Upper lobe of left lung (tissue), 6 donors: ENCODE measurements around the gene SLC6A13. TPM values are rescaled to one million over a fixed set of nuclear protein-coding genes. Genes with fewer than 3 reads are reported as not detected.

Experiments
- ATAC-seq, 2 donors: fragments of 200-7000 bp; cut with Tn5 transposase; one replicate each; pipeline ENCODE4 v1.9.1; 2022; ENCODE audit warnings: mild to moderate bottlenecking in 2 of 2, moderate library complexity in 2 of 2; ENCODE audit not compliant: low FRiP score in 2 of 2
- DNase-seq, 2 donors: peaks; one replicate each; pipeline ENCODE4 v3.0.0-alpha.2; 2019 to 2020
- H3K27ac ChIP-seq, 4 donors: fragments of 200-600 bp; sonication (generic); one replicate each; pipeline ENCODE4 v1.5.1; 2016 to 2019
- H3K27me3 ChIP-seq, 4 donors: fragments of 200-600 bp; sonication (generic); one replicate each; pipeline ENCODE4 v1.5.1; 2017 to 2019
- H3K36me3 ChIP-seq, 4 donors: fragments of 200-600 bp; sonication (generic); one replicate each; pipeline ENCODE4 v1.5.1; 2016 to 2019
- H3K4me1 ChIP-seq, 4 donors: fragments of 200-600 bp; sonication (generic); one replicate each; pipeline ENCODE4 v1.5.1; 2018 to 2019
- H3K4me3 ChIP-seq, 4 donors: fragments of 200-600 bp; sonication (generic); one replicate each; pipeline ENCODE4 v1.5.1; 2017 to 2019; ENCODE audit warnings: mild to moderate bottlenecking in 2 of 4, moderate library complexity in 1 of 4
- H3K9me3 ChIP-seq, 4 donors: fragments of 200-600 bp; sonication (generic); one replicate each; pipeline ENCODE4 v1.5.1; 2018 to 2019
- EP300 ChIP-seq, 4 donors: sonication (generic); formaldehyde crosslinking; IDR thresholded peaks; one replicate each; pipeline ENCODE4 v1.5.1; 2017; ENCODE audit warnings: antibody characterized with exemption in 4 of 4, control low read depth in 2 of 4
- POLR2A ChIP-seq, 4 donors: fragments of 450-650 bp; IDR thresholded peaks; one replicate each; pipeline ENCODE4 v1.5.1; 2016 to 2017; ENCODE audit warnings: antibody characterized with exemption in 4 of 4, mild to moderate bottlenecking in 2 of 4
- POLR2AphosphoS5 ChIP-seq, 2 donors: sonication (generic); formaldehyde crosslinking; IDR thresholded peaks; one replicate each; pipeline ENCODE4 v1.5.1; 2017; ENCODE audit warnings: antibody characterized with exemption in 2 of 2
- WGBS, 2 donors: methylation state at CpG; one replicate each; pipeline ENCODE4 v1.1.5; 2017 to 2018; 5-methylcytosine and 5-hydroxymethylcytosine counted together
- total RNA-seq, 6 donors: library from RNA; depleted of rRNA in 4 of 6; stranded (reverse); fragments of >200 nt in 4 of 6; gene quantifications; one replicate each; pipeline versions ENCODE4 v1.1.0 to v1.2.1, GENCODE V29; 2016 to 2021
- TF ChIP-seq, protein P1 (sequence below), 6 experiments: fragments of 450-650 bp in 4 of 6; fragments of 200-600 bp in 2 of 6; sonication (generic) in 2 of 6; IDR thresholded peaks; one replicate each; pipeline ENCODE4 v1.5.1; 2016 to 2019; ENCODE audit warnings: antibody characterized with exemption in 6 of 6
- donor health status: DM: no; HTN: no; CAD: no; lungs with moderate emphysema.
- donor health status: DM: no; HTN: yes; CAD: no; lungs with severe emphysema.

Gene SLC6A13
- total RNA-seq, 6 donors from 2014 or later: 1.6 to 2.3 (median 2.0) TPM; not detected in 1

DNA sequence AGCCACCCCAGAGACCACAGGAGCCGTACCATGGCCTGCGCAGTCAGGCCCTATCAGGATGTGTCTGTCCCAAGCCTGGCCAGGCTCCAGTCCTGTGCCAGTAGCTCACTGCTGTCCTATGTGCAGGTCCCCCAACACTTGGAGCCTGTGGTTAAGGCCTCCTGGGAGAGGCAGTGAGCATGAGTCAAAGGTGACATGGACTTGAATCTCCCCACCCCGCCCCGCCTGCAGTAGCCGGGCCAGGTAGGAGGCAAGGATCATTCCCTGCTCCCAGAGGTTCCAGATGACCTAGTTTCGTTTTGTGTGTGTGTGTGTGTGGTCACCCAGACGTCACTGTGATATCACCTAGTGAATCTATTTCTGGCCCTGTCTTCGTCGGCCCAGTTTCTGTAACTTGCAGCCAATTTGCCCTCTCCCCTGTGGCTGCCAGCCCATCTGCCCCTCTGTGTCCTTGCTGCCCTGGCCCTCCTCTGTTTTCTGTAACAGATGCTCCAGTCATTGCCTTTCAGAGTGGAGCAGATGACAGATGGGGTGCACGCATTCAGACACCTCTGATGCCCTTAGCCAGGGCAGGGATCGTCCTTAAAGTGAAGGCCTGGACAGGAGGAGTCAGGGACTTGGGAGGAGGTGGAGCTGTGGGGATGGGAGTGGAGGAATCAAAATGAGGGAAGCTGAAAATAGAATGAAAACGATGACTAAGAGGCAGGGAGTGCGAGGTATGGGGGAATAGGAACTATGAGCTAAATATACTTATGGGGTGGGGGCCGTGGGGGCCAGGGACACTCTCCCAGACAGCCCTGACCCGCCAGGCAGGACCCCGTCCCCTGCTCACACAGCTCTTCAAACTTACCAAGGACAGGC, 86.1 kb downstream of the SLC6A13 start:
- WGBS, 2 donors: 63 to 73% methylated on average over 14 to 16 of the region's 16 CpGs
- H3K4me1 ChIP-seq: peaks cover 0 to 15% (median 2%) of the 10 kb centered on the region in 4 donors
- no peaks in the 10 kb centered on the region for H3K36me3 ChIP-seq
- H3K27ac ChIP-seq: peak overlapping the region in 2 of 4 donors; percentile 19 to 30
- no peaks in the 10 kb centered on the region for H3K27me3 ChIP-seq
- DNase-seq (no peak), ATAC-seq (no peak)
- H3K4me3 ChIP-seq: no peak overlapping the region
- no peaks in the 10 kb centered on the region for H3K9me3 ChIP-seq
- TF ChIP-seq POLR2A (IDR thresholded peaks at IDR 0.05) (no peak), POLR2AphosphoS5 (IDR thresholded peaks at IDR 0.05) (peak in 1 of 2 donors; percentile 29)

DNA sequence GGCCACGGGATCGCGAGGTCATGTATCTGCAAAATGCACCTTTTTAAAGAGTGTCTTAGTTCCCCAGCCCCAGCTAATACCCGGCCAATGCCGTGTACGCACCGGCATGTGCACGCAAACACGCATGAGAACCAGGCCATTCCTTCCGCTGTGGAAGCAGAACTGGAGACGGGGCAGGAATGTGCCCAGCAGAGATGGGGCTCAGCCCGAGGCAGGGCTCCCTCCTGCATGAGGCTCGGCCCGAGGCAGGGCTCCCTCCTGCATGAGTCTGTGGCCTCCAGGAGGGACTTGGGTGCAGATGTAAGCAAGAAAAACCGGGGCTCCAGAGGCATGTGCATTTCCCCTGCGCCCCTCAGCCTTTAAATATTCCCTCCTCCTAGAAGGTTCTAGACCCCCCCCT, 86.9 kb downstream of the SLC6A13 start:
- no peaks in the 10 kb centered on the region for H3K9me3 ChIP-seq
- WGBS, 2 donors: 74 to 85% methylated on average over 2 to 16 of the region's 16 CpGs
- DNase-seq (no peak), ATAC-seq (no peak)
- TF ChIP-seq POLR2A (IDR thresholded peaks at IDR 0.05) (no peak), EP300 (IDR thresholded peaks at IDR 0.05) (no peak), POLR2AphosphoS5 (IDR thresholded peaks at IDR 0.05) (no peak)
- TF ChIP-seq, protein P1, sequence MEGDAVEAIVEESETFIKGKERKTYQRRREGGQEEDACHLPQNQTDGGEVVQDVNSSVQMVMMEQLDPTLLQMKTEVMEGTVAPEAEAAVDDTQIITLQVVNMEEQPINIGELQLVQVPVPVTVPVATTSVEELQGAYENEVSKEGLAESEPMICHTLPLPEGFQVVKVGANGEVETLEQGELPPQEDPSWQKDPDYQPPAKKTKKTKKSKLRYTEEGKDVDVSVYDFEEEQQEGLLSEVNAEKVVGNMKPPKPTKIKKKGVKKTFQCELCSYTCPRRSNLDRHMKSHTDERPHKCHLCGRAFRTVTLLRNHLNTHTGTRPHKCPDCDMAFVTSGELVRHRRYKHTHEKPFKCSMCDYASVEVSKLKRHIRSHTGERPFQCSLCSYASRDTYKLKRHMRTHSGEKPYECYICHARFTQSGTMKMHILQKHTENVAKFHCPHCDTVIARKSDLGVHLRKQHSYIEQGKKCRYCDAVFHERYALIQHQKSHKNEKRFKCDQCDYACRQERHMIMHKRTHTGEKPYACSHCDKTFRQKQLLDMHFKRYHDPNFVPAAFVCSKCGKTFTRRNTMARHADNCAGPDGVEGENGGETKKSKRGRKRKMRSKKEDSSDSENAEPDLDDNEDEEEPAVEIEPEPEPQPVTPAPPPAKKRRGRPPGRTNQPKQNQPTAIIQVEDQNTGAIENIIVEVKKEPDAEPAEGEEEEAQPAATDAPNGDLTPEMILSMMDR (IDR thresholded peaks at IDR 0.05): no peak
- H3K4me3 ChIP-seq: no peak overlapping the region
- H3K36me3 ChIP-seq: no peaks in the 10 kb centered on the region
- peaks cover 0 to 14% (median 2%) of the 10 kb centered on the region in 4 donors for H3K4me1 ChIP-seq
- H3K27ac ChIP-seq: peak overlapping the region in 1 of 4 donors; percentile 19
- no peaks in the 10 kb centered on the region for H3K27me3 ChIP-seq

DNA sequence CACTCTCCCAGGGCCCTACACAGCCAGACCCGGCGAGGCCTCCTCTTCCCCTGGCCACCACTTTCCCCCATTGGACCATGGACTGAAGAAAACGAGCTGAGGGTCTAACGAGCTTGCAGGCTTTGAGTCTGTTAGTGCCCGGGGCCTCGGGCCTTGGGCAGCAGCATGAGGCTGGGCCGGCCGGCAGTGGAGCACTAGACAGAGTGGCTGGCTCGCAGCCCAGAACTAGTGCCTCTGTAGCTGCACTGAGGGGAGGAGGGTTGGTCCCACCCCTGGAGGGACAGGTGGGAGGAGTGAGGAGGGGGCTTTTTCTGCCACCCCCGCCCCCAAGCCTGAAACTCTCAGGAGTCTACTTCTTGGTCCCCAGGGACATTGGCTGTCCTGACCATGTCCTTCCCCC, 87.4 kb downstream of the SLC6A13 start:
- no peak for TF ChIP-seq POLR2AphosphoS5 (IDR thresholded peaks at IDR 0.05)
- TF ChIP-seq POLR2A (IDR thresholded peaks at IDR 0.05): no peak
- no peak for TF ChIP-seq EP300 (IDR thresholded peaks at IDR 0.05)
- TF ChIP-seq, protein P1 (IDR thresholded peaks at IDR 0.05): no peak
- Histone ChIP-seq H3K4me3 (no peak overlapping the region), H3K27ac (no peak overlapping the region), H3K36me3 (no peaks in the 10 kb centered on the region), H3K4me1 (peaks cover 0 to 9% (median 2%) of the 10 kb centered on the region in 4 donors), H3K27me3 (no peaks in the 10 kb centered on the region), H3K9me3 (no peaks in the 10 kb centered on the region)
- ATAC-seq: no peak
- DNase-seq: no peak
- WGBS, 2 donors: 49 to 67% methylated on average over 6 to 10 of the region's 10 CpGs

DNA sequence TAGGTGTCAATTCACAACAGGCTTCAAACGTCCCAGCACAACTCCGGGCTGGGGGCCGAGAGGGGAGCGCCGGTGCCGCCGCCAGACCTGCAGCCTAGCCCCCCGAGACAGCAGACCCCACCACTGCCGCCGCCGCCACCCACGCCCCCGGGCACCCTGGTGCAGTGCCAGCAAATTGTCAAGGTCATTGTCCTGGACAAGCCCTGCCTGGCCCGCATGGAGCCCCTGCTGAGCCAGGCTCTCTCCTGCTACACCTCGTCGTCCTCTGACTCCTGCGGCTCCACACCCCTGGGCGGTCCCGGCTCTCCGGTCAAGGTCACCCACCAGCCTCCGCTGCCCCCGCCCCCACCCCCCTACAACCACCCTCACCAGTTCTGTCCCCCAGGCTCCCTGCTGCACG, 88.0 kb downstream of the SLC6A13 start:
- no peaks in the 10 kb centered on the region for H3K36me3 ChIP-seq
- no peak for ATAC-seq
- 76 to 89% methylated on average over 13 to 14 of the region's 23 CpGs for WGBS, 2 donors
- H3K4me3 ChIP-seq: no peak overlapping the region
- H3K27me3 ChIP-seq: no peaks in the 10 kb centered on the region
- no peak for TF ChIP-seq POLR2A (IDR thresholded peaks at IDR 0.05)
- TF ChIP-seq, protein P1 (IDR thresholded peaks at IDR 0.05): no peak
- TF ChIP-seq EP300 (IDR thresholded peaks at IDR 0.05): no peak
- no peaks in the 10 kb centered on the region for H3K9me3 ChIP-seq
- peak in 1 of 2 donors; percentile 84 for DNase-seq
- peaks cover 0 to 3% (median 0%) of the 10 kb centered on the region in 4 donors for H3K4me1 ChIP-seq
- H3K27ac ChIP-seq: no peak overlapping the region

DNA sequence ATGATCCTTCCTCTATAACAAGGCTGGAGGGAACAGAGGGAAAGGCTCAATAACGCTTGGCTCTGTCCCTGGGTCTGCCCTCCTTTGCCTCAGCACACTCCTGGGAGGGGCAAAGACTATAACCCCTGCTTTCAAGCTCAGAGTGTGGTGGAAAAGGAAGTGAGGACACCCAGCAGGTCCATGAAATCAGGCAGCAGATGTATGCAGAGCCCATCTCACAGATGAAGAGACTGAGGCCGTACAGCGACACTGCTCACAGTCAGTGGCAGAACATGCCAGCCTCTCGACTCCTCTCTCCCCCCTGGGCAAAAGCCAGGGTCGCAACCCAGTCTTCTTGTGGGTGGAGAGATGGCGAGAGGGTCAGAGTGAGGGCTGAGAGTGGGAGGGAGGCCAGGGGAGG, 88.5 kb downstream of the SLC6A13 start:
- DNase-seq (no peak), ATAC-seq (no peak)
- H3K4me1 ChIP-seq: no peaks in the 10 kb centered on the region
- no peaks in the 10 kb centered on the region for H3K27me3 ChIP-seq
- H3K27ac ChIP-seq: no peak overlapping the region
- no peaks in the 10 kb centered on the region for H3K36me3 ChIP-seq
- H3K4me3 ChIP-seq: no peak overlapping the region
- TF ChIP-seq POLR2AphosphoS5 (IDR thresholded peaks at IDR 0.05) (no peak), POLR2A (IDR thresholded peaks at IDR 0.05) (no peak), EP300 (IDR thresholded peaks at IDR 0.05) (no peak)
- TF ChIP-seq, protein P1 (IDR thresholded peaks at IDR 0.05): no peak
- WGBS, 2 donors: 77 to 88% methylated on average over 6 of the region's 6 CpGs
- no peaks in the 10 kb centered on the region for H3K9me3 ChIP-seq
